ENCODE data around the gene TMF1. TPM values are rescaled to one million over a fixed set of nuclear protein-coding genes. Genes with fewer than 3 reads are reported as not detected.

TMF1 gene
- polyA plus RNA-seq, 6 donors from 2014 or later: 26.1 to 65.0 (median 54.4) TPM

DNA sequence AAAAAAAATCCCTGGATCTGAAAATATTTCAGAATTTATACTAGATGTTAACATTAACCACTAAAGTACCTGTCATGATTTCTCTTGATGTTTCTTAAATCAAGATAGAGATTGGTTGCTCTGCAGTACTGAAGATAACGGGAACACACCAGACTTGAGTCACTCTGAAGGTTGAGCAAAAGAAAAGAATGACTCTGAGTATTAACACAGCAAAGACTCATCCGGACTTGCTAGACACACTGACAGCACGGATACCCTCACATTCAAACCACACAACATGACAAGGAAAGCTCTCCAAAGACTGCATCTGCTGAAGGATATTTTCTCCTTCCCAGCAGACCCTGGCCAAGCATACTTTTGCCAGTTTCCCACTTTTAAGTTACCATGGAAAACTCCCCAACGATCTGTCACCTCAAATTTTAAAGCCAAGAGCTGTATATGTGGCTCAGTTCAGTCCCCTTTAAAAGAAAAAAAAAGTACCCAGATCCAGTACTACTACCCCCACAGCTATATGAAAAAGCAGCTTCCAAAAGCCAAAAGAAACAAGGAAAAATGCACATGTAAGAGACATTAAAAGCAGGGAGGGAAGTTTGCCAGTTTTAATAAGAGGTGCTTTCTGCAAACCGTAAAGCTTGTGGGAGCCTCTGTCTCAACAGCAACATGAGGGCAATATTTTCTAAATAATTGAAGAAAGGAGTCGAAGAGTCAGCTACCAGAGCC is 46.9 kb downstream of the TMF1 start:
- Mint-ChIP-seq H3K27ac (no peak overlapping the region), H3K4me3 (no peak overlapping the region), H3K36me3 (peaks cover 8 to 20% of the 10 kb centered on the region in 2 donors), H3K27me3 (no peaks in the 10 kb centered on the region), H3K9me3 (no peaks in the 10 kb centered on the region), H3K4me1 (no peaks in the 10 kb centered on the region)
- DNase-seq (no peak), ATAC-seq (ENCODE audit: low read depth in 2 of 2) (no peak)

DNA sequence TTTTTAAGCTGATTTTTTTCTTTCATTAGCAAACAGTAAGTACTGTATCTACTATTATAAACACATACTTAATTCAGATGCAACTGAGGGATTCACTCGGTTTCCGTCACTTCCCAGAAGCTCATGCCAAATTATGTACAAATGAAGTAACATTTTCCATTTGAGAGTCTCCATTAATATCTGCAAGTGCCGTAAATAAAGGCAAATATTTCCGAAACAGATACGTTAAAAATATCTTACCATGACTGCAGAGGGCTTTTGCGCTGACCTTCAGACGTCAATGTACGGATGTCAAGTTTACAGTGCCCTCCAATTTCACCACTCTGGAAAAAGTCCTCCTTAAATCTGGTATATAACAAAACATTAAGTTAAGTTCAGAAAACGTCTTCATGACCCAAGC is 48.0 kb downstream of the TMF1 start:
- peaks cover 8 to 20% of the 10 kb centered on the region in 2 donors for H3K36me3 Mint-ChIP-seq
- no peak overlapping the region for H3K4me3 Mint-ChIP-seq
- DNase-seq (no peak), ATAC-seq (ENCODE audit: low read depth in 2 of 2) (no peak)
- H3K4me1 Mint-ChIP-seq: no peaks in the 10 kb centered on the region
- H3K27me3 Mint-ChIP-seq: no peaks in the 10 kb centered on the region
- no peak overlapping the region for H3K27ac Mint-ChIP-seq
- H3K9me3 Mint-ChIP-seq: no peaks in the 10 kb centered on the region

DNA sequence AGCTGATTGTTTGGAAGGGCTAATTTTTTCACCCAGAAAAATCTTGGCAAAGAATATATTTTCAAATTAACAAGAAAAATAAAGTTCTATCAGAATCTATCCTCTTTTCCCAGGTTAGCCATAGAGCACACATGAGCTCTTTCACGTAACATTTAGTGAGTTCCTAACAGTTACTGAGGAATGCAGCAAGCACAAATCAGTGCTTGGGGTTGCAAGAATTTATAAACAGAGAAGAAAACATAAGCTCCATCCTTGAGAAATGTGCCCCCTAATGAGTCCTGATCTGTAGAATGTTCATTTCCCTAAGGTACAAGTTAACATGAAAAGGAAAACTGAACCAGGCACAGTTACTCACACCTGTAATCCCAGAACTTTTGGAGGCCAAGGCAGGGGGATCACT is 52.5 kb downstream of the TMF1 start:
- H3K27ac Mint-ChIP-seq: no peak overlapping the region
- ATAC-seq (ENCODE audit: low read depth in 2 of 2): no peak

DNA sequence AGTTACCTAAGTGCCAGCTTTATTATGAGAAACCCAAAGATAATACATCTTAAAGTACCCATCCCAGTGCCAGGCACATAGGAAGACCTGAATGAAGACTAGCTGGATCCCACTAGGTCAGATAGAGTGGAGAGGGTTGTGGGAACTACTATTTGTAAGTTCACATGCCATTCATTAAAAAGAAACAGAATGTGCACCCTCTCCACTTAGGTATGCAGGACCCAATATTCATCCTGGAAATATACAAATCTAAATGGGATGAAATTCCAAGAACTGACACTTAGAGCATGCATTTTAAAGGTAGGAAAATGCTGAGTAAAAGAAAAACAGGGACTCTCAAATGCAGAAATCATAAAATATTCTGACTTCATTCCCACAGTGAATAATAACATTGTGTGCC is 53.0 kb downstream of the TMF1 start:
- Mint-ChIP-seq H3K27me3 (no peaks in the 10 kb centered on the region), H3K4me3 (no peak overlapping the region), H3K4me1 (no peaks in the 10 kb centered on the region), H3K9me3 (no peaks in the 10 kb centered on the region), H3K27ac (peak overlapping the region in 1 of 6 donors; percentile 56), H3K36me3 (peaks cover 26% of the 10 kb centered on the region in 2 donors)
- DNase-seq (no peak), ATAC-seq (ENCODE audit: low read depth in 2 of 2) (no peak)

More for the DNA sequence above, 52.5 kb downstream of the TMF1 start:
- Mint-ChIP-seq H3K4me3 (no peak overlapping the region), H3K27me3 (no peaks in the 10 kb centered on the region), H3K9me3 (no peaks in the 10 kb centered on the region), H3K36me3 (peaks cover 23 to 25% of the 10 kb centered on the region in 2 donors), H3K4me1 (no peaks in the 10 kb centered on the region)
- DNase-seq: no peak

DNA sequence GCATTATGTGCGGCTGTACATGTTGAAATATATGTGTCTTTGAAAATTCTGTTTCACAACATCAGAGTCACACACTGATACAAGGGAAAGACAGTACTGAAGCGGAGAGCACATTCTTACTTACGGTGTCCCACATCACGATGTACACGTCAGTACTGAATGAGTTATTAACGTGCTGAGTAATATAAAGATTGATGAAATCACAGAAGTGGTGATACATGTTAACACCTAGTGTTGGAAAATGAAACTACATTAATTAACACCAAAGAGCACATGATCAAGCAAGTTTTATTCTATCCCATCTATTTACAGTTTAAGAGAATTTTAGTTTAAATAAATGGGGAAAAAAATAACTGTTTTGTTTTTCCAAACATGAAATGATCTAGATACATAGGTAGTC is 54.2 kb downstream of the TMF1 start:
- ATAC-seq (ENCODE audit: low read depth in 2 of 2): no peak
- Mint-ChIP-seq H3K4me1 (no peaks in the 10 kb centered on the region), H3K27ac (no peak overlapping the region), H3K4me3 (no peak overlapping the region), H3K27me3 (no peaks in the 10 kb centered on the region), H3K36me3 (peaks cover 26% of the 10 kb centered on the region in 2 donors), H3K9me3 (peaks cover 0 to 7% (median 3%) of the 10 kb centered on the region in 7 donors)
- DNase-seq: no peak

DNA sequence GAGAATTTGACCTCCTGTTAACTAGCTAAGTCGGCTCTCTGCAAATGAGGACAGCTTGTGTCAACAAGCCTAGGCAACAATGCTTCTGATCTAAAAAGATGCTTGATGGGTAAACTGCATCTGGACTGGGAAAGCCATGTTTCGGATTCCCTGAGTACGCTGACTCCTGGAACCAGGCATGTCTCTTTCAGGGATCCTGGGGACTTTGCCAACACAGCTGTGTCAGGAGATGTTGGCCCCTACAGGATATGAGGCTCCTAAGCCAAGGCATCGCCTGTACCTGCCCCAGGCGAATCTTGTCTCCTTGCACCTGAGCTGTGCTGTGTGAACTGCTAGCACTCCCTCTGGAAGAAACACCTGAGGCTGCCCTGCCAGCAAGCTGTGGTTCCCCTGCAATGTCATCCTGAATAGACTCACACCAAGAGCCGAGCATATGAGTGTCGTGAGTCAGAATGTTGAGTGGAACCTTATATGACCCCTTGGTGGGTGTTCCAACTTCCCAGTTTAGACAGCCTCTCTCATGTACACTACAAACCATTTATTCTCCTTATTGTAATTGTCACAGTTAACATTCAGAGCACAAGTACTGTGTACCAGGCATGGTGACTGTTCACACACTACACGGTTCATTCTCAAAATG is 55.7 kb downstream of the TMF1 start:
- peaks cover 0 to 19% (median 7%) of the 10 kb centered on the region in 7 donors for H3K9me3 Mint-ChIP-seq
- ATAC-seq (ENCODE audit: low read depth in 2 of 2): no peak
- DNase-seq: no peak
- H3K27me3 Mint-ChIP-seq: no peaks in the 10 kb centered on the region
- H3K4me1 Mint-ChIP-seq: no peaks in the 10 kb centered on the region
- no peak overlapping the region for H3K4me3 Mint-ChIP-seq
- no peak overlapping the region for H3K27ac Mint-ChIP-seq
- H3K36me3 Mint-ChIP-seq: peaks cover 26 to 40% of the 10 kb centered on the region in 2 donors

DNA sequence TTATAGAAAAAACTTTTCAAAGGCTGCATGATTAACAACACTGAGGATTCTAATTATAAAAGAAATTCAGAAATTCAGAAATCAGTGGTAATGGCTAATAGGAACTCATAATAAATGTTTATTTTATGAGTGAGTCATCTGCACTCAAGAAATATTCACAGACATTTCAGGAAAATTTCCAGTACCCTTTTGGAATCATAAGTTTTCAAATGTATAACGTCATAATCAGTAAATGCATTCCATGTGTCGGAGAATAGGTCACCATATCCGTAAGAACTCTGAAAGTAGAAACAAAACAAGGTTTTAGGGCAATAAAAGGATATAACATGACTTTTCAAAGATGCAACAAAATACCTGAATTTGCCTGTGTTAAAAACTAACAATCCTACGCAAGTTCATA is 63.4 kb downstream of the TMF1 start:
- H3K4me1 Mint-ChIP-seq: no peaks in the 10 kb centered on the region
- no peaks in the 10 kb centered on the region for H3K27me3 Mint-ChIP-seq
- peaks cover 24 to 56% of the 10 kb centered on the region in 2 donors for H3K36me3 Mint-ChIP-seq
- H3K27ac Mint-ChIP-seq: no peak overlapping the region
- DNase-seq: no peak
- H3K4me3 Mint-ChIP-seq: no peak overlapping the region
- ATAC-seq (ENCODE audit: low read depth in 2 of 2): no peak
- H3K9me3 Mint-ChIP-seq: peaks cover 0 to 19% (median 7%) of the 10 kb centered on the region in 7 donors

DNA sequence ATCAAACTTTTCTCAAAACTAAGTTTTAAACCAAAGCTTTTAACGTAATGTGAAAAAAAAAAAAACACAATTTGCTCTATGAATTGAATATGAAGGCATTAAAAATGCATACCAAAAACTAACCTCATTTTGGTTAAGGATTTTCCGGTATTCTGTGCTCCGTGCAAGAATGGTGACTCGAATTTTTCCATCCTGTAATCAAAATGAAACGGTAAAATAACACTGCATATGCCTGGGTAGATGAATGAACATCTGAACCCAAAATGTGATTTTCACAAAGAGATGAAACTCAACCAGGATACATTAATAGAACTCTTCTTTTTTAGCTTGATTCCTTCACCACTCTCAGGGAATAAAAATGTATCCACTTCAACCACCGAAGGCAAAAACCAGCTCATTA is 64.8 kb downstream of the TMF1 start:
- Mint-ChIP-seq H3K36me3 (peaks cover 25 to 43% of the 10 kb centered on the region in 2 donors), H3K4me3 (no peak overlapping the region), H3K9me3 (peaks cover 0 to 9% (median under 1%) of the 10 kb centered on the region in 7 donors), H3K27me3 (no peaks in the 10 kb centered on the region), H3K4me1 (no peaks in the 10 kb centered on the region), H3K27ac (no peak overlapping the region)
- no peak for DNase-seq
- no peak for ATAC-seq (ENCODE audit: low read depth in 2 of 2)

DNA sequence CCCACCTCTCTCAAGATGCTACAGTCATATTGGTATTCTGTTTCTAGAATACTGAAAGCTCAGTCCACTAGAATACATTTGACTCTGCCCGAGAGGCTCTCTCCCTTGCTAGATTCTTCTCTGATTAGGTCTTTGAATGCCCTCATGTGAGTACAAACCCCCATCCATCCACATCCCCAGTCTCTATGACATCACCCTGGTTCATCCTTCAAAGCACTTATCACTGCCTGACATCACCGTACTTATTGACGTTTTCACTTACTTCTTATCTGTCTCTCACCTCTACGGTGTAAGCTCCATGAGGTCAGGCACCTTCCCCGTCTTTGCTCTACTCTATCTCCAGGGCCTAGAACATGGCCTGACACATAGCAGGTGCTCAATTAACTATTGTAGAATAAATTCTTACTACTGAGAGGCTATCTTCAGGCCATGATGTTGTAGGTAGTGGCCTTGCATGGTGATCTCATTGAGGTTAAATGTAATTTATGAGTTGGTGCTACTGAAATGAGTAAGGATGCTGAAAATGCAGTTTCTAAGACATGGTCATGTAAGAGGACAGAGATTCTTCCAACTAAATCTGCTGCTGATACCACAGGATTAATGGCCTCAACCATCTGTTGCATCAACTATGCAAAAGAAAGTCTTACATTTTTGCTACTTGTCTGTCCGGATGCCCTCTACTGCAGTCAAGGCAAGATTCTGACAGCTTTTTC is 65.5 kb downstream of the TMF1 start:
- Mint-ChIP-seq H3K4me3 (no peak overlapping the region), H3K27ac (peak overlapping the region in 1 of 6 donors; percentile 5), H3K9me3 (peaks cover 0 to 2% (median 0%) of the 10 kb centered on the region in 7 donors), H3K27me3 (no peaks in the 10 kb centered on the region), H3K36me3 (peaks cover 25 to 36% of the 10 kb centered on the region in 2 donors), H3K4me1 (no peaks in the 10 kb centered on the region)
- DNase-seq (no peak), ATAC-seq (ENCODE audit: low read depth in 2 of 2) (no peak)

DNA sequence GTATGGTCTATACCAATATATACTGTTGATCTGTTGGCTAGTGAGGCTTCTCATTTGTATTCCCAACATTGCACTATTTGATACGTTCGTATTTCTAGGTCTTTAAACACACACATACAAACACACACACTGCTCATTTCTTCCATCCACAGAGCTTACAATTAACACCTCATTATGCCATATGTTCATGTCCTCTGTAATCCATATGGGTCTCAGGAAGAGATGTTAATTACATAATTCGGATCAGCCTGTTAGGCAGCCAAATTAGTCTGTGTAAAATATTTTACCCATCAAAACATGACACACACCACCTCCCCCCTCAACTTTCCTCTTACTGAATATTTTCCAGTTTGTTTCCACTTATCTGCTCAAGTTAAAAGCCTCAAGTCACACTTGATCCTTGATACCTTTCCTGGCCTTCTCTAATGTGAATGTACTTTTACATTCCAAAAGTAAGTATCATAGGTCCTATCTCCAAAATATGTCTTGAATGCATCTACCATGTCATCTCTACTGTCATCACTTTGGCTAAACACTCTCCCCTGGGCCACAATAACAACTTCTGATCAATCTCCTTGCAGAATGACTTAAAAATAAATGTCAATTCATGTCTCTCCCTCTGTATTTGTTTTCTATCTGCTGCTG is 66.9 kb downstream of the TMF1 start:
- no peak for DNase-seq
- Mint-ChIP-seq H3K4me1 (no peaks in the 10 kb centered on the region), H3K4me3 (no peak overlapping the region), H3K9me3 (no peaks in the 10 kb centered on the region), H3K27ac (peak overlapping the region in 1 of 6 donors; percentile 54), H3K27me3 (no peaks in the 10 kb centered on the region), H3K36me3 (peaks cover 29 to 32% of the 10 kb centered on the region in 2 donors)
- ATAC-seq (ENCODE audit: low read depth in 2 of 2): no peak

DNA sequence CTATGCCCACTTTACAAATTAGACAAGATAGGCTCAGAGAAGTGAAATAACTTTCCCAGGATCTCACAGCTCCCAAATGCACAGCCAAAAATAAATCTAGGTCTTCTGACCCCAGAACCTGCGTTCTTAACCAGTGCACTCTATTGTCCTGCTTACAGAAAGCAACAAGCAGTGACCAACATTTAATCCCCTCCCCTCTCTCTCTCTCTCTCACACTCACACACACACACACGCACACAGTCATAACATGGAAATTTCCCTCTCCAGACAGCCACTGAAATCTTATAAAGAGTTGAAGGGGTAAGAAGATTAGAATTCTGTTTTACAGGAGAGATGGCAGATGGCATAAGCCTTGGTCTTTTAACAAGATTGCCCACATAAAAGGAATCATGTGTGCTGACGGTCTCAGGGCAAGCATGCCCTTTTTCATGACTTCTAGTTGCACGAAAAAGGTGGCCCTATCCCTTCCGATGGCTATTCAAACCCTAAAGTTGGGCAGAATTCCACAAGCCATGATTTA is 68.1 kb downstream of the TMF1 start:
- Mint-ChIP-seq H3K27me3 (no peaks in the 10 kb centered on the region), H3K9me3 (no peaks in the 10 kb centered on the region), H3K36me3 (peaks cover 29 to 39% of the 10 kb centered on the region in 2 donors), H3K27ac (no peak overlapping the region), H3K4me1 (no peaks in the 10 kb centered on the region), H3K4me3 (no peak overlapping the region)
- DNase-seq: no peak
- no peak for ATAC-seq (ENCODE audit: low read depth in 2 of 2)

DNA sequence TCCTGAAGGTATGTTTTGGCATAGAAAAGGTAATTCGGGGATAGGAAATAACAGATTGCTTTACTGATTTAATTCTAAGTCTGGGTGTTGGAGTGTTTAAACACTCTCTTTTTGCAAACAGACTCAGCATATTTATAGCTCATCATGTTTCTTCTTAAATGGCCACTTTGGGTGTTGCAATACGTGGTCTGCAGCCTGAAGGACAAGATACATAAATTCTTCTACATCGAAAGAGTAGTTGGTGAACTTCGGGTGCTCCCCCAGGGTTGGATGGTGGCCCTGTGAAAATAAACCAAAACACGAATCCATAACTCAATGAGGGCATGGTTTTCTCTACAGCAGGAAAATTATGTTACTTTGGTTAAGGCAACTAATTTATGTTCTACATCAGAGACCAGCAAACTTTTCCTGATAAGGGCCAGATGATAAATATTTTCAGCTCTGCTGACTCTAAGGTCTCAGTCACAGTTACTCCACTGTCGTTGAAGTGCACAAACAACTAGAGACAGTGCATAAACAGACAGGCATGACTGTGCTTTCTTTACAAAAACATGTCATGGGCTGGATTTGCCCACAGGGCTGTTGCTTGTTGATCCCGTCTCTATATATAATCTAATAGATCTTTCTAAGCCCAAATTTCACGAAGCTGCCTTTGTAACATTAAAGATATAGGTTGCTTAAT is 74.5 kb downstream of the TMF1 start:
- Mint-ChIP-seq H3K4me3 (no peak overlapping the region), H3K9me3 (no peaks in the 10 kb centered on the region), H3K36me3 (peaks cover 0 to 22% of the 10 kb centered on the region in 2 donors), H3K27me3 (peaks cover 0 to 8% (median 0%) of the 10 kb centered on the region in 3 donors), H3K4me1 (no peaks in the 10 kb centered on the region), H3K27ac (peak overlapping the region in 1 of 6 donors; percentile 15)
- DNase-seq (no peak), ATAC-seq (ENCODE audit: low read depth in 2 of 2) (no peak)

DNA sequence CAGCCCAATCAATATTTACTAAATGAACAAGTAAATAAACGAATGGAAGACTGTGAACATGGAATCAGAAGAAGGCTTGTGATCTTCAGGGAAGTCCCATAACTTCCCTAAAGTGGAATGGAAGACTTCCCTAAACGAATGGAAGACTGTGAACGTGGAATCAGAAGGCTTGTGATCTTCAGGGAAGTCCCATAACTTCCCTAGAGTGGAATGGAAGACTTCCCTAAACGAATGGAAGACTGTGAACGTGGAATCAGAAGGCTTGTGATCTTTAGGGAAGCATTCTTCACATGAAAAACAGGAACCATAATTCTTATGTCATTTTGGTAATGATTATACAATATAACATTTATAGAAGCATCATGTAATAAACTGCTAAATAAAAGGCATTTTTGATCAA is 77.4 kb downstream of the TMF1 start:
- Mint-ChIP-seq H3K27ac (no peak overlapping the region), H3K27me3 (peaks cover 0 to 17% (median 0%) of the 10 kb centered on the region in 3 donors), H3K9me3 (no peaks in the 10 kb centered on the region), H3K4me1 (no peaks in the 10 kb centered on the region), H3K36me3 (peaks cover 0 to 14% of the 10 kb centered on the region in 2 donors), H3K4me3 (no peak overlapping the region)
- ATAC-seq (ENCODE audit: low read depth in 2 of 2) (no peak), DNase-seq (no peak)

Measured in naive B cell (primary cell).